OCI-LY1 (cell line): ENCODE results near the gene BCL2L13.

Source experiments
- H2AFZ ChIP-seq: fragments of 200-600 bp; sonication (generic), shearing (Covaris generic); 2 replicates; pipeline ENCODE4 v1.6.0; 2014; ENCODE audit warnings: antibody characterized with exemption, mild to moderate bottlenecking, low read length
- H3F3A ChIP-seq: fragments of 200-600 bp; sonication (generic), shearing (Covaris generic); 2 replicates; pipeline ENCODE4 v1.6.0; 2014; ENCODE audit warnings: mild to moderate bottlenecking, antibody characterized with exemption, low read length, moderate library complexity; ENCODE audit not compliant: insufficient read depth
- H3K27ac ChIP-seq: fragments of 200-600 bp; sonication (generic); 2 replicates; pipeline ENCODE4 v1.5.1; 2014; ENCODE audit warnings: low read length, mixed run types, mild to moderate bottlenecking, low read depth; ENCODE audit not compliant: poor library complexity, severe bottlenecking
- H3K27me3 ChIP-seq: fragments of 200-600 bp; sonication (generic); 2 replicates; pipeline ENCODE4 v1.6.0; 2014; ENCODE audit warnings: antibody characterized with exemption, mild to moderate bottlenecking, low read length, moderate library complexity; ENCODE audit not compliant: insufficient read depth
- H3K36me3 ChIP-seq: fragments of 200-600 bp; sonication (generic); 2 replicates; pipeline ENCODE4 v1.6.1; 2014; ENCODE audit warnings: mild to moderate bottlenecking, antibody characterized with exemption, low read length, moderate library complexity, mixed read lengths; ENCODE audit not compliant: insufficient read depth
- H3K4me1 ChIP-seq: fragments of 200-600 bp; sonication (generic); 2 replicates; pipeline ENCODE4 v1.5.1; 2014; ENCODE audit warnings: mild to moderate bottlenecking, low read length, moderate library complexity; ENCODE audit not compliant: insufficient read depth, severe bottlenecking
- H3K4me2 ChIP-seq: fragments of 200-600 bp; sonication (generic), shearing (Covaris generic); 2 replicates; pipeline ENCODE4 v1.6.1; 2014; ENCODE audit warnings: low read length
- H3K4me3 ChIP-seq: fragments of 200-600 bp; sonication (generic); 2 replicates; pipeline ENCODE4 v1.5.1; 2014; ENCODE audit warnings: low read length, low read depth, mild to moderate bottlenecking, mixed read lengths; ENCODE audit not compliant: poor library complexity, severe bottlenecking
- H3K79me2 ChIP-seq: fragments of 200-600 bp; shearing (Covaris generic); 2 replicates; pipeline ENCODE4 v1.6.1; 2016; ENCODE audit warnings: mixed run types, low read length, mixed read lengths; ENCODE audit not compliant: insufficient read depth
- H3K9ac ChIP-seq: fragments of 200-600 bp; sonication (generic), shearing (Covaris generic); 2 replicates; pipeline ENCODE4 v1.6.1; 2014; ENCODE audit warnings: mild to moderate bottlenecking, low read length, mixed read lengths
- H3K9me2 ChIP-seq: fragments of 200-600 bp; sonication (generic), shearing (Covaris generic); 2 replicates; pipeline ENCODE4 v1.6.1; 2014; ENCODE audit warnings: low read depth, mild to moderate bottlenecking, low read length, mixed read lengths
- H3K9me3 ChIP-seq: fragments of 200-600 bp; shearing (Covaris generic); 2 replicates; pipeline ENCODE4 v1.6.1; 2014; ENCODE audit warnings: low read length, mixed read lengths
- H4K20me1 ChIP-seq: fragments of 200-600 bp; sonication (generic), shearing (Covaris generic); 2 replicates; pipeline ENCODE4 v1.6.0; 2016; ENCODE audit warnings: mild to moderate bottlenecking, low read length; ENCODE audit not compliant: insufficient read depth
- CTCF ChIP-seq: fragments of 200-600 bp; sonication (generic), shearing (Covaris generic); IDR thresholded peaks from 2 replicates; pipeline ENCODE4 v1.5.1; 2017; ENCODE audit warnings: mild to moderate bottlenecking, antibody characterized with exemption, low read length, moderate library complexity, mixed read lengths
- EZH2 ChIP-seq: fragments of 200-600 bp; sonication (generic), shearing (Covaris generic); IDR thresholded peaks from 2 replicates; pipeline ENCODE4 v1.8.0; 2017; ENCODE audit warnings: borderline replicate concordance, mixed run types, mild to moderate bottlenecking, antibody characterized with exemption, low read length, moderate library complexity, mixed read lengths

BCL2L13 gene

GRCh38 chr22:17724241-17724640, 85.7 kb downstream of the BCL2L13 start:
- Histone ChIP-seq H3K9ac (no peak overlapping the region), H2AFZ (no peak overlapping the region), H3F3A (no peaks in the 10 kb centered on the region), H3K79me2 (no peaks in the 10 kb centered on the region), H3K27me3 (no peaks in the 10 kb centered on the region), H3K9me3 (no peaks in the 10 kb centered on the region), H3K27ac (no peak overlapping the region), H4K20me1 (no peaks in the 10 kb centered on the region), H3K9me2 (no peaks in the 10 kb centered on the region), H3K36me3 (peaks cover 25% of the 10 kb centered on the region), H3K4me2 (no peak overlapping the region), H3K4me3 (no peak overlapping the region), H3K4me1 (no peaks in the 10 kb centered on the region)
- TF ChIP-seq EZH2 (no peak), CTCF (no peak)

GRCh38 chr22:17724678-17725499, 86.3 kb downstream of the BCL2L13 start:
- no peaks in the 10 kb centered on the region for H3K79me2 ChIP-seq
- H3K9ac ChIP-seq: no peak overlapping the region
- TF ChIP-seq EZH2 (no peak), CTCF (no peak)
- H3K9me3 ChIP-seq: no peaks in the 10 kb centered on the region
- peaks cover 31% of the 10 kb centered on the region for H3K36me3 ChIP-seq
- H3K4me2 ChIP-seq: no peak overlapping the region
- H3K4me3 ChIP-seq: no peak overlapping the region
- no peaks in the 10 kb centered on the region for H4K20me1 ChIP-seq
- no peak overlapping the region for H3K27ac ChIP-seq
- H3K9me2 ChIP-seq: no peaks in the 10 kb centered on the region
- H3K4me1 ChIP-seq: no peaks in the 10 kb centered on the region
- no peaks in the 10 kb centered on the region for H3F3A ChIP-seq
- H2AFZ ChIP-seq: no peak overlapping the region
- no peaks in the 10 kb centered on the region for H3K27me3 ChIP-seq

GRCh38 chr22:17725500-17725796, 86.9 kb downstream of the BCL2L13 start:
- Histone ChIP-seq H3K4me3 (no peak overlapping the region), H3K27ac (no peak overlapping the region), H3K79me2 (no peaks in the 10 kb centered on the region), H3K36me3 (peaks cover 36% of the 10 kb centered on the region), H2AFZ (no peak overlapping the region), H3K9ac (no peak overlapping the region), H4K20me1 (no peaks in the 10 kb centered on the region), H3F3A (no peaks in the 10 kb centered on the region), H3K9me2 (no peaks in the 10 kb centered on the region), H3K4me2 (no peak overlapping the region), H3K4me1 (no peaks in the 10 kb centered on the region), H3K9me3 (no peaks in the 10 kb centered on the region), H3K27me3 (no peaks in the 10 kb centered on the region)
- no peak for TF ChIP-seq EZH2
- no peak for TF ChIP-seq CTCF
